ENCODE results near the gene FSIP2. TPM values are rescaled to one million over a fixed set of nuclear protein-coding genes. Genes with fewer than 3 reads are reported as not detected.

Gene FSIP2
- total and polyA plus RNA-seq, 2 of the 8 experiments (the other 6 are each of a cell fraction or from before 2014, with no cell fraction given): 0.47 to 1.4 TPM

DNA sequence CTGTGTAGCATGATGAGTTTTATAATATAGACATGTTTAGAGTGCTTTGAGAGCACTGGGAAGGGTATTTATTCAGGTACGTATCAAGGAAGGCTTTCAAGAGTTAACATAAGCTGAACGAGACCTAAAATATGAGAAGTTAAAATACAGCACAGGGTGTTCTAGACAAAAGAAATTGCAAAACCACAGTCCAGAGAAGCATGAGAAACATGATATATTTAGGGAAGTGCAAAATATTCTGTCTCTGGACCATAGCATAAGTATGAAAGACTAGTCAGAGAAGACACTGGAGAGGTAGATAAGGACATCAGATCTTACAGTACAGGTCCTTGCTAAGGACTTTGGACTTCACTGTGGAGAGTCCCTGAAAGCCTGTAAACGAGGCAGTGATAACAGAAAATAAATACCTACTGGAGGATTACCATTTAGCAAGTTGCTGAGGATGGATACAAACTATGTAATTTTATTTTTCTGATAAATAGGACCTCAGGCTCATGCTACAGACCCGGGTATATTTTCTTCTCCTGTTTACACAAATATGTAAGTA, 43.7 kb downstream of the FSIP2 start:
- H3K23ac ChIP-seq (ENCODE audit: insufficient read length): no peak overlapping the region
- H3K79me2 ChIP-seq (ENCODE audit: control insufficient read depth in 1 of 2, insufficient read depth in 2 of 2, low read length in 2 of 2): no peaks in the 10 kb centered on the region
- H2BK12ac ChIP-seq (ENCODE audit: low read depth, low read length): no peak overlapping the region
- no peaks in the 10 kb centered on the region for H3K79me1 ChIP-seq (ENCODE audit: low read depth, low read length)
- H3K9ac ChIP-seq (replicated peaks in 1 of 4; ENCODE audit: extremely low read depth in 1 of 4, low read depth in 3 of 4, low read length in 3 of 4): no peak overlapping the region
- no peak overlapping the region for H3K4me2 ChIP-seq (ENCODE audit: insufficient read depth in 1 of 2, low read depth in 2 of 2, low read length in 2 of 2)
- H3K56ac ChIP-seq (replicated peaks; ENCODE audit: insufficient read length, low read depth, low read length): no peak overlapping the region
- ChIA-PET POLR2A (ENCODE audit: partially characterized antibody) (no interaction called here), CTCF (ENCODE audit: partially characterized antibody) (interaction anchor here (0.6 kb wide), 1 partner anchor 176 kb away, joined by 3 read pairs; no protein-coding TSS in a partner anchor)
- no peaks in the 10 kb centered on the region for H3K9me3 ChIP-seq (ENCODE audit: insufficient read depth in 2 of 2, low read depth in 1 of 2, low read length in 1 of 2)
- H3K27me3 ChIP-seq (replicated peaks in 1 of 4; ENCODE audit: control insufficient read depth in 3 of 4, extremely low read depth in 1 of 4, insufficient read depth in 3 of 4, low read length in 3 of 4): no peaks in the 10 kb centered on the region
- H3K4me3 ChIP-seq (ENCODE audit: extremely low read depth in 1 of 4, insufficient read depth in 2 of 4, low read depth in 3 of 4, low read length in 4 of 4): no peak overlapping the region
- H3K36me3 ChIP-seq (ENCODE audit: control insufficient read depth in 2 of 4, insufficient read depth in 4 of 4, low read length in 3 of 4): no peaks in the 10 kb centered on the region
- H3K18ac ChIP-seq (ENCODE audit: extremely low read depth, low read length): no peak overlapping the region
- no peak overlapping the region for H2AFZ ChIP-seq (ENCODE audit: low read length)
- H2BK5ac ChIP-seq (ENCODE audit: low read depth, low read length): no peak overlapping the region
- H4K5ac ChIP-seq (ENCODE audit: insufficient read length, low read depth, low read length): no peak overlapping the region
- H2BK120ac ChIP-seq (replicated peaks; ENCODE audit: low read depth, low read length): no peak overlapping the region
- no peak overlapping the region for H2BK15ac ChIP-seq (ENCODE audit: low read length)
- FAIRE-seq (no peak), DNase-seq (ENCODE audit: low read depth in 1 of 2, low spot score in 2 of 2) (no peak)
- no peak overlapping the region for H3K27ac ChIP-seq (ENCODE audit: low read depth, low read length)
- no peak overlapping the region for H2BK20ac ChIP-seq (ENCODE audit: low read length)
- no peaks in the 10 kb centered on the region for H4K20me1 ChIP-seq (replicated peaks in 1 of 2; ENCODE audit: control insufficient read depth in 1 of 2, insufficient read depth in 2 of 2, low read length in 2 of 2)
- H3K14ac ChIP-seq (ENCODE audit: insufficient read length): no peak overlapping the region
- 92% methylated on average over 4 of the region's 4 CpGs; no CpG with 5 or more reads in 1 of the 2 experiments for WGBS, 2 experiments (ENCODE audit: extremely low coverage in 1 of 2, insufficient coverage in 1 of 2, insufficient read length in 1 of 2, insufficient replicate concordance in 2 of 2, low coverage in 1 of 2, low lambda C conversion rate in 2 of 2, missing lambda C conversion rate in 1 of 2)
- H3K4ac ChIP-seq (replicated peaks; ENCODE audit: insufficient read length, low read depth, low read length): no peak overlapping the region
- H4K91ac ChIP-seq (replicated peaks; ENCODE audit: insufficient read length, low read length): no peak overlapping the region
- H3K4me1 ChIP-seq (replicated peaks in 1 of 4; ENCODE audit: control insufficient read depth in 3 of 4, insufficient read depth in 4 of 4, low read length in 3 of 4): no peaks in the 10 kb centered on the region
- no peaks in the 10 kb centered on the region for H3K23me2 ChIP-seq (ENCODE audit: low read depth, low read length)
- no peak overlapping the region for H2AK5ac ChIP-seq (ENCODE audit: low read depth, low read length)
- no peak overlapping the region for H4K8ac ChIP-seq (ENCODE audit: extremely low read depth, insufficient read depth, low read length)
- no peak for TF ChIP-seq RBBP5 (IDR thresholded peaks at IDR 0.05; ENCODE audit: borderline replicate concordance, low read depth, low read length)
- TF ChIP-seq, protein P1, sequence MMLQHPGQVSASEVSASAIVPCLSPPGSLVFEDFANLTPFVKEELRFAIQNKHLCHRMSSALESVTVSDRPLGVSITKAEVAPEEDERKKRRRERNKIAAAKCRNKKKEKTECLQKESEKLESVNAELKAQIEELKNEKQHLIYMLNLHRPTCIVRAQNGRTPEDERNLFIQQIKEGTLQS (IDR thresholded peaks at IDR 0.05; ENCODE audit: insufficient read depth, low read depth, low read length): no peak

Data from H1 (cell line).